ENCODE data around the gene ISG20L2.
A peak's percentile ranks its signal among the peaks of the same experiment; 100 is the strongest.
"Not testable (repeated sequence)": the region's sequence is repeated elsewhere in the genome, so short reads cannot be mapped to it uniquely, and the experiment has no call there.

The ISG20L2 gene

GRCh38 chr1:156728599-156729462, at the start of gene ISG20L2:
Gene ISG20L2, minus strand, starts transcription at chr1:156728766. Its CDS starts 1,114 bp downstream, at chr1:156727652.
- DNase-seq (ENCODE audit: low spot score): peak; percentile 98

GRCh38 chr1:156777573-156777972, 49.0 kb upstream of the ISG20L2 start:
- no peak for DNase-seq (ENCODE audit: low spot score)

GRCh38 chr1:156776942-156777341, 48.4 kb upstream of the ISG20L2 start:
- no peak for DNase-seq (ENCODE audit: low spot score)

- DNase-seq (ENCODE audit: low spot score): peak; percentile 9
These were observed 47.2 kb upstream of the ISG20L2 start for GRCh38 chr1:156775799-156776198.

- DNase-seq (ENCODE audit: low spot score): peak; percentile 55
These were observed 45.0 kb upstream of the ISG20L2 start for GRCh38 chr1:156773607-156774006.

- DNase-seq (ENCODE audit: low spot score): no peak
These were observed 44.3 kb upstream of the ISG20L2 start for GRCh38 chr1:156772728-156773497.

- DNase-seq (ENCODE audit: low spot score): no peak
These were observed 43.7 kb upstream of the ISG20L2 start for GRCh38 chr1:156772222-156772621.

- DNase-seq (ENCODE audit: low spot score): no peak
These were observed 40.2 kb upstream of the ISG20L2 start for GRCh38 chr1:156768610-156769295.

GRCh38 chr1:156767879-156768604, 39.5 kb upstream of the ISG20L2 start:
- no peak for DNase-seq (ENCODE audit: low spot score)

- DNase-seq (ENCODE audit: low spot score): peak; percentile 99
These were observed 38.7 kb upstream of the ISG20L2 start, which contains the start of gene PRCC for GRCh38 chr1:156767101-156767878. Gene PRCC, plus strand, starts transcription at chr1:156767535. Its CDS starts 237 bp downstream, at chr1:156767772.

- no peak for DNase-seq (ENCODE audit: low spot score)
These were observed 37.9 kb upstream of the ISG20L2 start for GRCh38 chr1:156766298-156767100.

GRCh38 chr1:156765666-156766065, 37.1 kb upstream of the ISG20L2 start:
- DNase-seq (ENCODE audit: low spot score): no peak

- not testable (repeated sequence) for DNase-seq (ENCODE audit: low spot score)
These were observed 36.6 kb upstream of the ISG20L2 start for GRCh38 chr1:156765136-156765535.

- DNase-seq (ENCODE audit: low spot score): no peak
These were observed 32.2 kb upstream of the ISG20L2 start for GRCh38 chr1:156760796-156761104.

- no peak for DNase-seq (ENCODE audit: low spot score)
These were observed 31.7 kb upstream of the ISG20L2 start for GRCh38 chr1:156760092-156760795.

GRCh38 chr1:156757572-156758253, 29.1 kb upstream of the ISG20L2 start:
- not testable (repeated sequence) for DNase-seq (ENCODE audit: low spot score)

GRCh38 chr1:156756355-156756754, 27.8 kb upstream of the ISG20L2 start:
- DNase-seq (ENCODE audit: low spot score): no peak

- no peak for DNase-seq (ENCODE audit: low spot score)
These were observed 27.0 kb upstream of the ISG20L2 start for GRCh38 chr1:156755527-156755950.

- DNase-seq (ENCODE audit: low spot score): no peak
These were observed 25.7 kb upstream of the ISG20L2 start for GRCh38 chr1:156754219-156754618.
